Measurements from ENCODE around the gene SNIP1.

The SNIP1 gene

DNA sequence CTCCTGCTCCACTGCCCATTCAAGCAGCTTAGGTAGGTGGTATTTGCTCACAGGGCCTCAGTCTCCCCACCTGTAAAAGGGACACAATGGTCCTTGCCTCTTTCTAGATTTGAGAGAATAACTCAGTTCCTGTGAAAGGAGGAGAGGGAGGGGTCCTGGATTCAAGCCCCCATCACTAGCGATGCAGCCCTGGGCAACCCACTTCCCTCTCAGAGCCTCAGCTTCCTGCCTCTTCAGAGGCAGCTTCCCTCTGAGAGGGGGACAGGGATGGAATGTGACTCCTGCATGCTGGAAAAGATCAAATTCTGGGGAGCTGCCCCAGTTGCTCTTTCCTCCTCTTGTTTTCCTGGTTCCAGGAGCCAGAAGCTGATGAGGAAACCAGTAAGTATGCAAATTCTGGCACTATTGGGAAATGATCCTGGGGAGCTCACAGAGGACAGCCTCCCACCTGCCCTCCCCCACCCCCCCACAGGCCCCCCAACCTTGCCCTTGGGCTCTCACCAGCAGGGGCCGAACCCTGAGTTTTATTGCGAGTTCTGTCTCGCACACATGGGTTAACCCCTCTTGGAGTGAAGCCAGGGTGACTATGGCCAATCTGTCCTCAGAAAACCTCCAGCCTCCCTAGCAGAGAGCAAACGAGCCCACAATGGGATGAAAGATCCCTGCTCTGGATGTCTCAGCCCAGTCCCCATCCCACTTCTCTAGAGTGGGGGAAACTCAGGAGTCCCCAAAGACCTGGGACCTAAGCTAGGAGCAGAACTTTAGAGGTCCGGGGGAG lies 68.0 kb downstream of the SNIP1 start:
- DNase-seq (ENCODE audit: low read depth) = peak; percentile 66
- no peak overlapping the region for H3K4me3 ChIP-seq (ENCODE audit: low read length)
- TF ChIP-seq, protein P1, sequence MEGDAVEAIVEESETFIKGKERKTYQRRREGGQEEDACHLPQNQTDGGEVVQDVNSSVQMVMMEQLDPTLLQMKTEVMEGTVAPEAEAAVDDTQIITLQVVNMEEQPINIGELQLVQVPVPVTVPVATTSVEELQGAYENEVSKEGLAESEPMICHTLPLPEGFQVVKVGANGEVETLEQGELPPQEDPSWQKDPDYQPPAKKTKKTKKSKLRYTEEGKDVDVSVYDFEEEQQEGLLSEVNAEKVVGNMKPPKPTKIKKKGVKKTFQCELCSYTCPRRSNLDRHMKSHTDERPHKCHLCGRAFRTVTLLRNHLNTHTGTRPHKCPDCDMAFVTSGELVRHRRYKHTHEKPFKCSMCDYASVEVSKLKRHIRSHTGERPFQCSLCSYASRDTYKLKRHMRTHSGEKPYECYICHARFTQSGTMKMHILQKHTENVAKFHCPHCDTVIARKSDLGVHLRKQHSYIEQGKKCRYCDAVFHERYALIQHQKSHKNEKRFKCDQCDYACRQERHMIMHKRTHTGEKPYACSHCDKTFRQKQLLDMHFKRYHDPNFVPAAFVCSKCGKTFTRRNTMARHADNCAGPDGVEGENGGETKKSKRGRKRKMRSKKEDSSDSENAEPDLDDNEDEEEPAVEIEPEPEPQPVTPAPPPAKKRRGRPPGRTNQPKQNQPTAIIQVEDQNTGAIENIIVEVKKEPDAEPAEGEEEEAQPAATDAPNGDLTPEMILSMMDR (conservative IDR thresholded peaks at IDR 0.05; ENCODE audit: low read length) = no peak

Data from AG10803 (cell line).